Ammon's horn (tissue), 1 donor: ENCODE results near the gene CHRM2.

ENCODE experiments used
- DNase-seq: peaks from one replicate; pipeline ENCODE4 v3.0.0-alpha.2; 2016; ENCODE audit warnings: low spot score

Gene CHRM2

DNA sequence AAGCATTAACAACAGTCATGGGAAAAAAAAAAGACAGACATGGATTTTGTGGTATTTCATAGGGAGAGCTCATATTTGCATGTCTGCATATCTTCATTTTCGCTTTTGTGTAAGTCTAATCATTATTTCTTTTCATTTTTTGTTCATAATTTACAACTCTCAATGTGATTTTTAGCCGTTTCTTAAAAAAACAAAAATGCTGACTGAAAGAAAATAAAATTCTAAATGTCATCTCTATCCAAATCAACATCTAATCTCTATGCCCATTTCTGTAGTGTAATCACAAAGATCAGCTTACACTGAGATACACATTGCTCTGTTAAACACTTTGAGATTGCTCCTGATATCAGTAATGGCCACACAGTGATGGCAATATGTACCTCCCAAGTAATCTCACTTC, 29.2 kb downstream of the CHRM2 start:
- no peak for DNase-seq

GRCh38 chr7:136900005-136900404, 31.6 kb downstream of the CHRM2 start:
- DNase-seq, result no peak

DNA sequence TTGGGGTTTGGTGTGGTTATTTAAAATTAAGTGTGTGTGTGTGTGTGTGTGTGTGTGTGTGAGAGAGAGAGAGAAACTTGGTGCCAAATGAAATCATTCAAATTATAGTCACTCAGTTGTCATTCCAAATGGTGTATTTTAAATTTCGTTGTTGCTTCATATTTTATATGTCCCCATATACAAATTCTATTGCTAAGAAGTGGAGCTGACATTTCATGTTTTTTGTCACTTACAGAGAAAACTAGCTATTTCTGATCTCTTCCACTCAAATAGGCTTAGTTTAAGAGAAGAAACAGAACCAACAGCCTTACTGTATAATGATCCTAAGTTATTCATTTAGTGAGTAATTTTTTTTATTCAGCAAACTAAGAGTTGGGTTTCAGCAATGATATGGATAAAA, 42.3 kb downstream of the CHRM2 start:
- DNase-seq, result no peak

- DNase-seq, result no peak
Measured at GRCh38 chr7:136911344-136911743, 42.9 kb downstream of the CHRM2 start.

DNA sequence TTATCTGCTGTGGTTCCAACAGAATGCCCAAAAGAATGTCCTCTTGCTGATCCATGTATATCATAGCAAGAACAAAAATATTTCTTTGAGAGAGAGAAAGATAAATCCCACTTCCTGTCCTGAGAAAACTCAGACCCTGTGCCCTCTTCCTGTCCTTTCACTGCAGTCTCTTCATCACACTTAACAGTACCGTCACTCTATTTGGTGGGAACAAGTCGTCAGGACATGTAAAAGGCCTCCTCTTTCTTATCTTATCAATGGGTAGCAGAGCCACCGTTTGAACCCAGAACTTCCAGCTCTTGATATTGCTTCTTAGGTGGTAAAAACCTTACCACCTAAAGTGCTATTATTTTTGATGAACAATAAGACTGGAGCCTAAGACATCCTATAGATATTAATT, 43.9 kb downstream of the CHRM2 start:
- no peak for DNase-seq

GRCh38 chr7:136914016-136914415, 45.6 kb downstream of the CHRM2 start:
- no peak for DNase-seq

DNA sequence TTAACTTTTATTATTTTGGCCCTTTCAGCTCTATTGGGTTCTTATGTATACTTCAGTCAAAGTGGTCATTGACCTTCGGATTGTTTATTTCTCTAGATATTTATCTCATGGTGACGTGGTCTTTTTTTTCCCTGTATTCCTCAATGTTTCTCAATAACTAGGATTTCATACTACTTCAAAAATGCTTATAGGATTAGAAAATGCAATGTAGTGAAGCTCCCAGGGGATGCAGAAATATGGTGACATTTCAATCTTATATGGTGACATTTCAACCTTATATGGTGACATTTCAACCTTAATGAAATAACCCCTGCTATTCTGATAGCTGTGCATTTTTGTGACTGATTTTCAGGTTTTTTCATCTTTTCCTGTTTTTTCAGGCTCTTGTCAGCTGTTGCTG, 51.4 kb downstream of the CHRM2 start:
- DNase-seq, result no peak

- DNase-seq, result no peak
Measured at GRCh38 chr7:136923111-136923667, 54.7 kb downstream of the CHRM2 start.

- no peak for DNase-seq
Measured at GRCh38 chr7:136925044-136925443, 56.6 kb downstream of the CHRM2 start.

- no peak for DNase-seq
Measured at GRCh38 chr7:136925556-136925955, 57.1 kb downstream of the CHRM2 start.

DNA sequence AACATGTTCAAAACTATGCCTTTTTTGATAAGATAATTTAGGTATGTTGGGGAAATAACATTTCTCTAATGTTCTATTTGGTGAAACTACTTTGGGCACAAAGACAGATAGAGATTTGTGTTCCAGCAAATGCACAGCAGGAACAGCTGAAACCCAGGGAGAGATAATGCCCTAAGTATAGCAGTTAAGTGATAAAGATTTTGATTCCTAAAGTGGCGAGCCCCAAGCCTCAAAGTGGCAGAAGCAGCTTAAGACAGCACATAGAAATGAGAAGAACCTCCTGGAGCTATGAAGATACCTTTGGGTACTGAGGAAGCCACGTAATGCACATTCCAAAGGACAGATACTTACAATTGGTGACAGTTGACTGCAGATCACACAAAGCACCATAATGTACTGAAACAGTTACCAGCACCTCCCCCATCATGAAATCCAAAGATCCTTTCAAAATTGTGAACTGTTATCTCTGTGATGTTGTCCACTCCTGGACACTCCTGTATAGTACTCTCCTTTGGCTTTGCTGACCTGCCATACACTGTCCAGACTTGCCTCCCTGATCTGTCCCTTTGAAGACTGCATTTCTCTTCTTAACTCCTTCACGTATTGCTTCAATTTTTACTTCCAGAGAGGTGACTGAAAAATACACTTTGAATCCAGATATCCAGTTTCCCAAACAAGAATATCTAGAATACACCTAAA, 62.9 kb downstream of the CHRM2 start:
- no peak for DNase-seq

- DNase-seq, result no peak
Measured at GRCh38 chr7:136937436-136937835, 69.0 kb downstream of the CHRM2 start.

GRCh38 chr7:136938476-136938875, 70.0 kb downstream of the CHRM2 start:
- no peak for DNase-seq

DNA sequence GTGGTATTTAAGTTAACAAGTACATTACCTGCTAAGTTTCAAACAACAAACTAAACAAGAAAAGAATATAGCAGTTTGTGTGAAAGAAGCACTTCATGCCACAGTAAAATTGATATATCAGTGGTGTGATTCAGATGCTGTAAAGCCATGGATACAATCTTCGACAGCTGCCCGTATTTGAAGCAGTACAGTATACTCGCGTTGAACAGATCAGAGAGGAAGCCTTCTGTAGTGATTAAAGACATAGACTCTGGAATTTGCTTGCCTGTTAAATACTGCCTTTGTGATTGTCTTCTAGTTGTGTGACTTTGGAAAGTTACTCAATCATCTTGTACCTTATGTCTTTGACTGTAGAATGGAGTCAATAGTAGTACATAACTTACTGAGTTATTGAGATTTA, 71.7 kb downstream of the CHRM2 start:
- DNase-seq, result no peak

GRCh38 chr7:136940917-136941316, 72.5 kb downstream of the CHRM2 start:
- no peak for DNase-seq

DNA sequence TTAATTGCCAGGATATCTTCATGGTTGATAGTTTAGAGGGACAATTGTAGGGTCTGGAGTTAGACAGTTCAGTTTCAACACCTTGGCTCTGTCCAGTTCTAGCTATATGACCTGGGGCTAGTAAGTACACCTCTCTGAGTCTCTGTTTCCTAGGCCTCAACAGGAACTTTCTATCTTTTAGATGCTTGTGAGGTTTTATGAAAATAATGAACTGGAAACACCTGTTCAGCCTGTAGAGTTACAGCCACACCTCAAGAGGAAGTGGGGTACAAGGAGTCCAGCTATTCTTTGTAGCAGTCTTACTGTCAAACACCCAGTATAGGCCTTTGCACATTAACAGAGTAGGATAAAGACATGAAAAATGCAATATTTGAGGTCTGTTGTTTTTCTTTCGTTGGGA, 73.4 kb downstream of the CHRM2 start:
- DNase-seq, result no peak

GRCh38 chr7:136942401-136942800, 73.9 kb downstream of the CHRM2 start:
- no peak for DNase-seq

DNA sequence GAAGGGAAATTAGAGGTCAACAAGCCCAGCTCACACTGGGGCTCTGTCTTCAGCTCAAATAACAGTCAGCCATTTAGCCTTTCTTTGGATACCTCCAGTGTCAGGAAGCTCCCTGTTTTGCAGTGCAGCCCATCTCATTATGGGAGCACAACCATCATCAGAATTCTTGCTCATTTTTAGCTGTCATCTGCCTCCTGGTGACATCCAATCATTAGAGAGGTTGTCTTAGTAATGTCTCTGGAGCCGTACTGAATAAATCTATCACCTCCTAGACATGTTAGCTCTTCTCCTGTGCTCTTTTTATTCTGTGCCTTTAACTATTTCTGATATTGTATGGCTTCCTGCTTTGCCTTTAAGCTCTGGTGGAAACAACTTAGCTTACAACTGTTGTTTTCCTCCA, 74.5 kb downstream of the CHRM2 start:
- DNase-seq, result no peak

DNA sequence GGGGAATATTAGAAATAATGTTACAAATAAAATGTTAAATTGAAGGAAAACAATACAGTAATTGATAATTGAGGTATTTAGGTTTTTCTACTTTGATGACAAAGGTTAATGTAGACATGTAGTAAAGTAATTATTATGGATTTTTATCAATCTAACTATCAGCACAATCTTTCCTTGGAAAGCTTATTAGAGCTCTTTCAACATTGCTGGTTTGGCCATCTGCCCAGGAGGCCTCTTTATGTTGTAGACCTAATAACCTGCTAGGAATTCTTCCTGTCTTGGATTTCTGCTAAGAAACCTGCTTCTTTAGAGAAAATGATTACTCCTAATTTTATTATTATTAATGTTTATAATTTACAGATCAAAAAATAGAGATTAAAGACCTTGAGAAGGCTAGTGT, 78.9 kb downstream of the CHRM2 start:
- no peak for DNase-seq

DNA sequence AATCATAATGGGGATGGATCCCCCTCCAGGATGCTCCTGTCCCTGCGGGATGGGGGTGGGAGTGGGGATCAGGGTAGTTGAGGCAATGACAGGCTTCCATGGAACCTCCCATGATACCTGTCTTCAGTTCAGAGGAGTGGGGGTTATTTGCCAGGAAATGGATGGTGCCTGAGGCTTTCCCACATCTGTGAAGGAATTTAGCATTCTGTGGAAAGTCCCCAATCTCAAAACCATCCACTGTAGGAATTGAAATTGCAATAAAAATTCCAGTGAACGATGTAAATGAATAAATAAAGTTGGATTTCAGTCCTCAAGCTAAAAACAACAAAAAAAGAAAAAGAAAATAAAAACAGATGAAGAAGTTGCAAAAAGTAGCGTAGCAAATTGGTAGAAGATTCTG, 81.9 kb downstream of the CHRM2 start:
- DNase-seq, result no peak

DNA sequence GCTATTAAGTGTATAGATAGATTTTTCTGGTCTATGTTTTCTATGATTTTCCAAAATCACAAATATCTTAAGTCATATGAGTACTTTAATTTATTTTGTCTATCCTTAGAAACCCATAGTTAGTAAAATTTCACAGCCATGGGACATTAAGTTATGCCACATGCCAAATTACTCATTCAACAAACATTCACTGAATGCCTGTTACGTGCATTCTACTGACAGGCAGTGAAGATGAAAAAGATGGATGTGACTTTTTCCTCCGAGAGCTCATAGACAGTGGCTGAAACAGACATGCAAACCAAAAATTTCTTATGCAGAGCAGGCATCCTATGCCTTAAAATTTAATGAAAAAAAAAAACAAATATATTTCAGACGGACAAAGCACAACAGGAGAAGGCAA, 84.9 kb downstream of the CHRM2 start:
- DNase-seq, result no peak

DNA sequence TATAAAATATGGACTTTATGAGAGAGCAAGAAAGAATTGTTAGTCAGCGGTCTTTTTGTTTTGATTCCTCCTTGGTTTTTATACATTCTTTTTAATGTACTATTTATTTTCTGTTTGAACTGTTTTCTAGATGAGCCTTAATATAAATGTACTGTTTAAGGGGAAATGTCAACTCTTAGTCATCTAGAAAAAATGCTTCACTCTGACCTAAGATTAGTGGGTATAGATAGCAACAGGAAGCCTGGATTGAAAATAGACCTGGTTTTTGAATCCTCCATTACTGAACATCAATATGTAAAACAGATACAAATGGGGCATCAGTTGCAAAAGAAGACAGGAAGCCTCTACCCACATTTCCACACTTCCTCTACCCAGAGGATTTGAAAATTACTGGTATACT, 87.8 kb downstream of the CHRM2 start:
- no peak for DNase-seq

DNA sequence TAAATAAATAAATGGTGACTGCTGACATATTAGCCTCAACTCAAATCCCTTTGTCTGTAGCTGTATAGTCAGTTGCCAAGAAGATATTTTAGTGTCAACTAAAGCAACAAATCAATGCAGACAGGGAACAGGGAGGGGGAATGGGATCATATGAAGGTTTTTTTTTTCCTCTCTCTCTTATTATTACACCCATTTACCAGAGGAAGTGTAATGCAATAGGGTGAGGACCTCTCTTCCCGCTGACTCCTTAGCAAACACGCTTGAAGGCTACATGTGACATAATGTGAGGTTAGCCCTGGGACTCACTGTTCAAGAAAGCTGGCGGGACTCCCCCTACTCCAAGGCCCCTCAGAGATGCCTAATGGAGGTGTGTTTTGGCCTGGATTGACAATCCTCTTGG, 88.2 kb downstream of the CHRM2 start:
- no peak for DNase-seq

GRCh38 chr7:136957391-136957790, 88.9 kb downstream of the CHRM2 start:
- DNase-seq, result no peak
